H1 (cell line): ENCODE results near the gene RPL6. TPM values are rescaled to one million over a fixed set of nuclear protein-coding genes. Genes with fewer than 3 reads are reported as not detected.

Experiments
- CTCF ChIA-PET: fragments of 300-600 bp; sonication (Branson Sonifier 250); formaldehyde crosslinking; loops from one replicate; lab custom pipeline; 2021; ENCODE audit not compliant: partially characterized antibody; lab: Charles Lee
- POLR2A ChIA-PET: fragments of 300-600 bp; sonication (Branson Sonifier 250); formaldehyde crosslinking; loops from one replicate; lab custom pipeline; 2021; ENCODE audit warnings: inconsistent platforms; ENCODE audit not compliant: partially characterized antibody; lab: Charles Lee
- DNase-seq, 2 experiments: peaks; one replicate each; pipeline versions ENCODE4 v3.0.0 to v3.0.0-alpha.2; 2010 to 2022; ENCODE audit warnings: low spot score in 2 of 2, low read depth in 1 of 2, mixed read lengths in 1 of 2
- FAIRE-seq: peaks from 2 replicates; lab custom pipeline; 2011; peaks lifted over from hg19 to GRCh38; lab: Jason Lieb, UNC
- H2AFZ ChIP-seq: 2 replicates; pipeline ENCODE4 v1.8.1; 2012; ENCODE audit warnings: low read length, inconsistent platforms
- H2AK5ac ChIP-seq: 2 replicates; pipeline ENCODE4 v1.6.1; 2013; ENCODE audit warnings: low read depth, low read length
- H2BK120ac ChIP-seq: replicated peaks from 2 replicates; pipeline ENCODE3; 2013; ENCODE audit warnings: low read depth, low read length, inconsistent platforms
- H2BK12ac ChIP-seq: 2 replicates; pipeline ENCODE4 v1.6.1; 2013; ENCODE audit warnings: low read depth, low read length
- H2BK15ac ChIP-seq: 2 replicates; pipeline ENCODE4 v1.6.1; 2013; ENCODE audit warnings: low read length
- H2BK20ac ChIP-seq: 2 replicates; pipeline ENCODE4 v1.6.1; 2013; ENCODE audit warnings: low read length
- H2BK5ac ChIP-seq: 2 replicates; pipeline ENCODE4 v1.6.1; 2013; ENCODE audit warnings: low read depth, low read length
- H3K14ac ChIP-seq: 2 replicates; pipeline ENCODE4 v1.6.1; 2013; ENCODE audit warnings: inconsistent platforms; ENCODE audit not compliant: insufficient read length
- H3K18ac ChIP-seq: 2 replicates; pipeline ENCODE4 v1.6.1; 2013; ENCODE audit warnings: low read length; ENCODE audit errors: extremely low read depth
- H3K23ac ChIP-seq: 2 replicates; pipeline ENCODE4 v1.6.1; 2013; ENCODE audit warnings: inconsistent platforms; ENCODE audit not compliant: insufficient read length
- H3K23me2 ChIP-seq: 2 replicates; pipeline ENCODE4 v1.6.1; 2013; ENCODE audit warnings: low read depth, low read length
- H3K27ac ChIP-seq: 2 replicates; pipeline ENCODE4 v1.6.1; 2011; ENCODE audit warnings: low read depth, low read length, inconsistent platforms
- H3K27me3 ChIP-seq, 4 experiments: replicated peaks in 1 of 4; 1 replicate in 1 of 4; 2 replicates in 3 of 4; pipeline versions ENCODE4 v1.6.1 to v1.8.1; 2011 to 2013; ENCODE audit warnings: low read length in 3 of 4, mild to moderate bottlenecking in 3 of 4, inconsistent platforms in 2 of 4, mixed read lengths in 2 of 4, moderate library complexity in 1 of 4; ENCODE audit not compliant: control insufficient read depth in 3 of 4, insufficient read depth in 3 of 4; ENCODE audit errors: extremely low read depth in 1 of 4
- H3K36me3 ChIP-seq, 4 experiments: 2 replicates each; pipeline versions ENCODE4 v1.6.1 to v1.8.1; 2011 to 2013; ENCODE audit warnings: mild to moderate bottlenecking in 4 of 4, low read length in 3 of 4, moderate library complexity in 2 of 4, control low read depth in 1 of 4, inconsistent platforms in 1 of 4; ENCODE audit not compliant: insufficient read depth in 4 of 4, control insufficient read depth in 2 of 4
- H3K4ac ChIP-seq: replicated peaks from 2 replicates; pipeline ENCODE3; 2013; ENCODE audit warnings: low read length, low read depth, mixed read lengths, inconsistent platforms; ENCODE audit not compliant: insufficient read length
- H3K4me1 ChIP-seq, 4 experiments: replicated peaks in 1 of 4; 1 replicate in 1 of 4; 2 replicates in 3 of 4; pipeline versions ENCODE4 v1.6.1 to v1.8.1; 2011 to 2013; ENCODE audit warnings: low read length in 3 of 4, inconsistent platforms in 2 of 4, mixed read lengths in 1 of 4; ENCODE audit not compliant: insufficient read depth in 4 of 4, control insufficient read depth in 3 of 4
- H3K4me2 ChIP-seq, 2 experiments: 2 replicates each; pipeline versions ENCODE4 v1.6.1 to v1.8.1; 2011 to 2013; ENCODE audit warnings: low read depth in 2 of 2, low read length in 2 of 2, control low read depth in 1 of 2, inconsistent platforms in 1 of 2, mild to moderate bottlenecking in 1 of 2; ENCODE audit not compliant: insufficient read depth in 1 of 2
- H3K4me3 ChIP-seq, 4 experiments: fragments of 200-600, 300-600 bp in 1 of 4; sonication (generic), shearing (Covaris generic), sonication (Bioruptor Twin) in 1 of 4; 2 replicates each; pipeline versions ENCODE4 v1.5.1 to v1.8.1; 2011 to 2016; ENCODE audit warnings: low read length in 4 of 4, low read depth in 3 of 4, control low read depth in 2 of 4, inconsistent platforms in 2 of 4, mild to moderate bottlenecking in 2 of 4, mixed read lengths in 1 of 4, moderate library complexity in 1 of 4; ENCODE audit not compliant: insufficient read depth in 2 of 4; ENCODE audit errors: extremely low read depth in 1 of 4
- H3K56ac ChIP-seq: replicated peaks from 2 replicates; pipeline ENCODE3; 2013; ENCODE audit warnings: low read depth, mild to moderate bottlenecking, mixed read lengths, low read length, inconsistent platforms; ENCODE audit not compliant: insufficient read length
- H3K79me1 ChIP-seq: 2 replicates; pipeline ENCODE4 v1.6.1; 2013; ENCODE audit warnings: low read depth, low read length, control low read depth
- H3K79me2 ChIP-seq, 2 experiments: 2 replicates each; pipeline versions ENCODE4 v1.6.1 to v1.8.1; 2012 to 2013; ENCODE audit warnings: low read length in 2 of 2, mild to moderate bottlenecking in 2 of 2, inconsistent platforms in 1 of 2; ENCODE audit not compliant: insufficient read depth in 2 of 2, control insufficient read depth in 1 of 2
- H3K9ac ChIP-seq, 4 experiments: replicated peaks in 1 of 4; 1 replicate in 1 of 4; 2 replicates in 3 of 4; pipeline versions ENCODE4 v1.6.1 to v1.8.1; 2011 to 2013; ENCODE audit warnings: low read depth in 3 of 4, low read length in 3 of 4, control low read depth in 2 of 4, mild to moderate bottlenecking in 2 of 4, moderate library complexity in 2 of 4, inconsistent platforms in 1 of 4; ENCODE audit errors: extremely low read depth in 1 of 4
- H3K9me3 ChIP-seq, 2 experiments: 2 replicates each; pipeline versions ENCODE4 v1.6.1 to v1.8.1; 2012 to 2013; ENCODE audit warnings: mild to moderate bottlenecking in 2 of 2, moderate library complexity in 2 of 2, control low read depth in 1 of 2, inconsistent platforms in 1 of 2, low read depth in 1 of 2, low read length in 1 of 2, mixed read lengths in 1 of 2; ENCODE audit not compliant: insufficient read depth in 2 of 2
- H4K20me1 ChIP-seq, 2 experiments: replicated peaks in 1 of 2; 2 replicates each; pipeline versions ENCODE3 to v1.8.1; 2011 to 2013; ENCODE audit warnings: inconsistent platforms in 2 of 2, low read length in 2 of 2, mild to moderate bottlenecking in 1 of 2; ENCODE audit not compliant: insufficient read depth in 2 of 2, control insufficient read depth in 1 of 2
- H4K5ac ChIP-seq: 2 replicates; pipeline ENCODE4 v1.6.1; 2013; ENCODE audit warnings: low read length, low read depth, mixed read lengths, inconsistent platforms; ENCODE audit not compliant: insufficient read length
- H4K8ac ChIP-seq: 2 replicates; pipeline ENCODE4 v1.8.0; 2013; ENCODE audit warnings: mild to moderate bottlenecking, moderate library complexity, low read length, inconsistent platforms; ENCODE audit not compliant: insufficient read depth; ENCODE audit errors: extremely low read depth
- H4K91ac ChIP-seq: replicated peaks from 2 replicates; pipeline ENCODE3; 2013; ENCODE audit warnings: low read length, mixed read lengths, inconsistent platforms; ENCODE audit not compliant: insufficient read length
- EZH2 ChIP-seq: fragments of 200-600 bp; sonication (generic); IDR thresholded peaks from 2 replicates; pipeline ENCODE4 v1.7.1; 2012; ENCODE audit warnings: low read depth, mild to moderate bottlenecking, moderate library complexity, low read length, inconsistent platforms; ENCODE audit not compliant: severe bottlenecking
- RAD21 ChIP-seq, 2 experiments: IDR thresholded peaks in 1 of 2; conservative IDR thresholded peaks in 1 of 2; 2 replicates each; pipeline ENCODE4 v1.6.1; 2011; ENCODE audit warnings: low read depth in 2 of 2, low read length in 2 of 2, improper control_type of control experiment in 1 of 2, inconsistent platforms in 1 of 2, mild to moderate bottlenecking in 1 of 2, moderate library complexity in 1 of 2
- RXRA ChIP-seq: IDR thresholded peaks from 2 replicates; pipeline ENCODE4 v1.6.1; 2011; ENCODE audit warnings: low read depth, mild to moderate bottlenecking, low read length, moderate library complexity; ENCODE audit not compliant: insufficient read depth
- SUZ12 ChIP-seq: fragments of 200-600 bp; sonication (generic); IDR thresholded peaks from 2 replicates; pipeline ENCODE4 v1.6.1; 2012; ENCODE audit warnings: mild to moderate bottlenecking, inconsistent platforms, low read length, moderate library complexity, mixed read lengths
- WGBS, 2 experiments: shearing (Covaris generic) in 1 of 2; methylation state at CpG; one replicate each; pipeline versions ENCODE4 v1.1.6 to v1.1.7; 2013 to 2015; ENCODE audit warnings: low lambda C conversion rate in 2 of 2, mixed read lengths in 2 of 2, inconsistent platforms in 1 of 2, low coverage in 1 of 2, missing lambda C conversion rate in 1 of 2; ENCODE audit not compliant: insufficient replicate concordance in 2 of 2, insufficient coverage in 1 of 2, insufficient read length in 1 of 2; ENCODE audit errors: extremely low coverage in 1 of 2, missing lambda C conversion rate in 1 of 2; 5-methylcytosine and 5-hydroxymethylcytosine counted together
- polyA plus RNA-seq, 7 experiments: library from polyadenylated mRNA; depleted of rRNA in 3 of 7; stranded (reverse) in 5 of 7; unstranded in 2 of 7; fragments of >200 nt in 5 of 7; fragments of 200-250 nt in 2 of 7; gene quantifications; 1 replicate in 5 of 7; 2 replicates in 1 of 7; 4 replicates in 1 of 7; pipeline versions ENCODE4 v1.2.1 to v1.2.3, GENCODE V29; 2011 to 2013; ENCODE audit warnings: missing spikeins in 2 of 7, mixed read lengths in 2 of 7
- total RNA-seq: library from RNA; stranded (reverse); fragmentation: NEBNext Ultra II Directional; extraction: Animal tissue kit (Norgen Biotek cat#: 25700); gene quantifications from 2 replicates; pipeline ENCODE4 v1.2.1, GENCODE V29; 2021

Gene RPL6
- total and polyA plus RNA-seq, 2 of the 8 experiments (the other 6 are each of a cell fraction or from before 2014, with no cell fraction given), result 1,073 to 1,643 TPM

- Histone ChIP-seq H3K79me1 (peaks cover 6% of the 10 kb centered on the region; the same call in 1 of the 2 replicates), H3K27me3 (no peaks in the 10 kb centered on the region), H2BK120ac (no peak within 1 kb of the TSS), H3K23ac (no peak within 1 kb of the TSS), H3K27ac (no peak within 1 kb of the TSS; the same call in 1 of the 2 replicates), H3K23me2 (peaks cover 7% of the 10 kb centered on the region; the same call in 1 of the 2 replicates), H2BK15ac (no peak within 1 kb of the TSS), H2BK12ac (no peak within 1 kb of the TSS), H3K56ac (no peak within 1 kb of the TSS), H3K4me3 (peak within 1 kb of the TSS; percentile 75 to 86 (median 82)), H4K20me1 (peaks cover 0 to 4% of the 10 kb centered on the region in 2 experiments), H3K9ac (peak within 1 kb of the TSS; percentile 41 to 80 (median 56); a peak in 6 of 7 replicates), H3K79me2 (peaks cover 0 to 38% of the 10 kb centered on the region in 2 experiments; a peak in 3 of 4 replicates), H3K14ac (no peak within 1 kb of the TSS), H2BK20ac (no peak within 1 kb of the TSS), H4K91ac (no peak within 1 kb of the TSS), H2AFZ (peak within 1 kb of the TSS; percentile 42; the same call in 1 of the 2 replicates), H3K4me2 (peak within 1 kb of the TSS; percentile 84 to 92), H4K8ac (peak within 1 kb of the TSS; percentile 39; the same call in 1 of the 2 replicates), H3K4ac (peak within 1 kb of the TSS; percentile 53), H3K9me3 (no peaks in the 10 kb centered on the region), H4K5ac (peak within 1 kb of the TSS; percentile 20), H3K36me3 (no peaks in the 10 kb centered on the region), H2AK5ac (no peak within 1 kb of the TSS), H2BK5ac (no peak within 1 kb of the TSS; the same call in 1 of the 2 replicates), H3K4me1 (peaks cover 0 to 8% (median 2%) of the 10 kb centered on the region in 4 experiments; a peak in 5 of 7 replicates), H3K18ac (no peak within 1 kb of the TSS; the same call in 1 of the 2 replicates)
- DNase-seq, result peak; percentile 49 to 98
- no peak for FAIRE-seq
- 7% methylated on average over 35 of the region's 106 CpGs; no CpG with 5 or more reads in 1 of the 2 experiments for WGBS, 2 experiments
- ChIA-PET CTCF (interaction anchor here (2.0 kb wide), 1 partner anchor 184 kb away, joined by 7 read pairs; no protein-coding TSS in a partner anchor), POLR2A (interaction anchor here (0.6 to 1.8 kb wide), 4 partner anchors 12 to 615 kb away, joined by 3 to 5 read pairs (median 5); partner anchors contain the start of gene ALDH2)
- TF ChIP-seq RAD21 (IDR thresholded peaks at IDR 0.05 in 1 of 2, conservative IDR thresholded peaks at IDR 0.05 in 1 of 2; ENCODE audit: low read depth in 2 of 2, low read length in 2 of 2) (no peak), SUZ12 (no peak), RXRA (0 out of 2 replicates have a peak, but pooled peaks have one; percentile 69), EZH2 (no peak)
Measured at GRCh38 chr12:112381883-112382796, 27.3 kb downstream of the RPL6 start, which contains the start of gene HECTD4. Gene HECTD4, minus strand, starts transcription at chr12:112382431. Its CDS starts 303 bp downstream, at chr12:112382128.
